GM18499 (cell line): ENCODE data around the gene CNST.
"Not testable (repeated sequence)": the region's sequence is repeated elsewhere in the genome, so short reads cannot be mapped to it uniquely, and the experiment has no call there.

Source experiments
- ATAC-seq: cut with Tn5 transposase; IDR thresholded peaks from one replicate; pipeline ENCODE4 v1.9.1; 2021; ENCODE audit warnings: moderate number of reproducible peaks; ENCODE audit not compliant: insufficient read depth, unreplicated experiment

The CNST gene

GRCh38 chr1:246613096-246613758, 47.0 kb downstream of the CNST start:
- no peak for ATAC-seq

GRCh38 chr1:246617156-246617555, 50.9 kb downstream of the CNST start:
- no peak for ATAC-seq

- no peak for ATAC-seq
These were observed 51.5 kb downstream of the CNST start for GRCh38 chr1:246617768-246618167.

- no peak for ATAC-seq
These were observed 52.1 kb downstream of the CNST start for GRCh38 chr1:246618240-246618808.

- ATAC-seq = no peak
These were observed 55.9 kb downstream of the CNST start for GRCh38 chr1:246622035-246622652.

GRCh38 chr1:246624091-246624490, 57.8 kb downstream of the CNST start:
- no peak for ATAC-seq

- peak; percentile 94 for ATAC-seq
These were observed 62.8 kb downstream of the CNST start for GRCh38 chr1:246629030-246629429.

GRCh38 chr1:246629976-246630375, 63.7 kb downstream of the CNST start:
- no peak for ATAC-seq

- no peak for ATAC-seq
These were observed 65.2 kb downstream of the CNST start for GRCh38 chr1:246631426-246631825.

- ATAC-seq = no peak
These were observed 66.3 kb downstream of the CNST start for GRCh38 chr1:246632281-246633168.

GRCh38 chr1:246634659-246635058, 68.4 kb downstream of the CNST start:
- not testable (repeated sequence) for ATAC-seq

- no peak for ATAC-seq
These were observed 72.8 kb downstream of the CNST start for GRCh38 chr1:246638941-246639655.

GRCh38 chr1:246639732-246640131, 73.5 kb downstream of the CNST start:
- no peak for ATAC-seq

- ATAC-seq = no peak
These were observed 74.5 kb downstream of the CNST start for GRCh38 chr1:246640747-246641146.

- ATAC-seq = no peak
These were observed 75.1 kb downstream of the CNST start for GRCh38 chr1:246641394-246641793.

GRCh38 chr1:246642719-246643118, 76.5 kb downstream of the CNST start:
- no peak for ATAC-seq

GRCh38 chr1:246647113-246647512, 80.9 kb downstream of the CNST start:
- ATAC-seq = no peak

GRCh38 chr1:246647513-246647912, 81.3 kb downstream of the CNST start:
- no peak for ATAC-seq

- ATAC-seq = no peak
These were observed 84.9 kb downstream of the CNST start for GRCh38 chr1:246651012-246651695.

- ATAC-seq = no peak
These were observed 92.3 kb downstream of the CNST start for GRCh38 chr1:246658567-246658966.
